IPS DF 6.9 (cell line): Measurements from ENCODE around the gene GLS.

Experiments used
- DNase-seq: peaks from one replicate; pipeline ENCODE4 v3.0.0-alpha.2; 2013; ENCODE audit warnings: low read depth, low spot score
- H3K27ac ChIP-seq: one replicate; pipeline ENCODE4 v1.5.1; 2013; ENCODE audit warnings: low read length, control low read depth
- H3K27me3 ChIP-seq: 2 replicates; pipeline ENCODE4 v1.6.1; 2013; ENCODE audit warnings: mild to moderate bottlenecking, low read length; ENCODE audit not compliant: control insufficient read depth, insufficient read depth
- H3K36me3 ChIP-seq: 2 replicates; pipeline ENCODE4 v1.6.1; 2013; ENCODE audit warnings: low read length; ENCODE audit not compliant: control insufficient read depth, insufficient read depth
- H3K4me1 ChIP-seq: 2 replicates; pipeline ENCODE4 v1.6.1; 2013; ENCODE audit warnings: low read length; ENCODE audit not compliant: control insufficient read depth, insufficient read depth
- H3K4me3 ChIP-seq: 2 replicates; pipeline ENCODE4 v1.5.1; 2013; ENCODE audit warnings: mild to moderate bottlenecking, low read length
- H3K9me3 ChIP-seq: 2 replicates; pipeline ENCODE4 v1.6.1; 2013; ENCODE audit warnings: low read length, inconsistent platforms; ENCODE audit not compliant: control insufficient read depth, insufficient read depth
- WGBS: extraction: QIAGEN DNeasy Blood & Tissue Kit; methylation state at CpG from one replicate; pipeline ENCODE4 v1.1.7; 2013; ENCODE audit warnings: mixed read lengths, missing lambda C conversion rate; ENCODE audit not compliant: insufficient read length, insufficient coverage; 5-methylcytosine and 5-hydroxymethylcytosine counted together

GLS gene

GRCh38 chr2:190978389-190979053, 97.9 kb downstream of the GLS start:
- Histone ChIP-seq H3K27ac (no peak overlapping the region), H3K9me3 (no peaks in the 10 kb centered on the region), H3K36me3 (peaks cover 31% of the 10 kb centered on the region; the same call in 1 of the 2 replicates), H3K4me1 (no peaks in the 10 kb centered on the region), H3K27me3 (no peaks in the 10 kb centered on the region), H3K4me3 (no peak overlapping the region)
- no CpG with 5 or more reads among the region's 17 CpGs for whole genome bisulfite sequencing
- no peak for DNase-seq

GRCh38 chr2:190979906-190980629, 99.4 kb downstream of the GLS start:
- WGBS = no CpG with 5 or more reads among the region's 14 CpGs
- H3K36me3 ChIP-seq = peaks cover 34% of the 10 kb centered on the region; the same call in 1 of the 2 replicates
- no peaks in the 10 kb centered on the region for H3K4me1 ChIP-seq
- no peaks in the 10 kb centered on the region for H3K9me3 ChIP-seq
- no peaks in the 10 kb centered on the region for H3K27me3 ChIP-seq
- no peak overlapping the region for H3K4me3 ChIP-seq
- no peak overlapping the region for H3K27ac ChIP-seq
- no peak for DNase-seq

DNA sequence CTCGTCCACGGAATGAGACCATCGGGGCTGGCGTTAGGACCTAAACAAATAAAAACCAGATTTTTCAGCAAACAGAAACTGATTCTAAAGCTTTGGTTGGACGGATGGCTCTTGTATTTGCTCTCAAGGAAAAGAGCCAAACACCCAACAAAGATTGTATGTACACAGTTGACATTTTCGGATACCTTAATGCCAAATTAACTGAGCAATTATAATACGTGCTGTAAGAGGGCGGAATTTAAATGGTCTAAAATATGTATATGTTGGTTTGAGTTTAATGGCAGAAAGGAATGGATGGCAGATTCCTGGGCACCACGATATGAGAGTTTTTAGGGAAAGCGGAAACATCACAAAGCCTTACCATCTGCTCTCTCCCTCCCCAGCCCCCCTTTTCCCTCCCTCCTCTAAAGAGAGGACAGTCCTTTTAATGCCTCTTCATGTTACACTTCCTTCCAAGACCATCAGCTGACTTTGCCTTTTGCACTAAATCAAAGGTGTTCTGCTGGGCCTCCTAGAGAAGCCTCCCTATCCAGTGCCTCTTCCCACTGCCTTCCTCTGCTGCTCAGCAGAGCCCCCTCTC, 100.1 kb downstream of the GLS start:
- H3K4me3 ChIP-seq = no peak overlapping the region
- no peaks in the 10 kb centered on the region for H3K9me3 ChIP-seq
- no peaks in the 10 kb centered on the region for H3K4me1 ChIP-seq
- WGBS = 100% methylated on average over 2 of the region's 10 CpGs
- H3K27ac ChIP-seq = no peak overlapping the region
- DNase-seq = no peak
- H3K36me3 ChIP-seq = peaks cover 35% of the 10 kb centered on the region; the same call in 1 of the 2 replicates
- H3K27me3 ChIP-seq = no peaks in the 10 kb centered on the region

DNA sequence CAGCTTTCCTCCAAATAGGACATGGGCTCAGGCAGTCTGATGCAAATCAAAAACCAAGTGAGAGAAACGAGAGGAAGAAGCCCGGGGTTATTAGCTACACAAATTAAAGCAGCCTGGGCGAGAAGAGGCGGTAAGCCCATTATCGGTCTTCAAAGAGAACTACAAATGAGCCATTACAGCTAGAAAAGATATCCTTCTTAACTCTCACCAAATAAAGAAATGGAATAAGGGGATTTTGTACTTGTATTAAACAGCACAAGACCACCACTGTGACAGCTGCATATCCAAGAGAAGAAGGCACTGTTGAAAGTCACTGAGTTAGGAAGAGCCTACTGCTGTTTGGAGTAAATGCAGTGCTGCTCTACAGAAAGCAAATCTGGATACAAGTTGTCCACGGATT, 100.7 kb downstream of the GLS start:
- no peaks in the 10 kb centered on the region for H3K4me1 ChIP-seq
- no CpG with 5 or more reads among the region's 6 CpGs for WGBS
- no peak overlapping the region for H3K27ac ChIP-seq
- no peaks in the 10 kb centered on the region for H3K9me3 ChIP-seq
- no peak for DNase-seq
- peaks cover 38% of the 10 kb centered on the region for H3K36me3 ChIP-seq
- no peak overlapping the region for H3K4me3 ChIP-seq
- H3K27me3 ChIP-seq = no peaks in the 10 kb centered on the region

- DNase-seq = no peak
- Histone ChIP-seq H3K4me3 (no peak overlapping the region), H3K4me1 (no peaks in the 10 kb centered on the region), H3K27ac (no peak overlapping the region), H3K27me3 (no peaks in the 10 kb centered on the region), H3K36me3 (peaks cover 38% of the 10 kb centered on the region), H3K9me3 (no peaks in the 10 kb centered on the region)
- WGBS = no CpG with 5 or more reads among the region's 1 CpG
These were observed 101.1 kb downstream of the GLS start for GRCh38 chr2:190981733-190982132.

- H3K36me3 ChIP-seq = peaks cover 37% of the 10 kb centered on the region
These were observed 101.8 kb downstream of the GLS start for GRCh38 chr2:190982262-190983034.

DNA sequence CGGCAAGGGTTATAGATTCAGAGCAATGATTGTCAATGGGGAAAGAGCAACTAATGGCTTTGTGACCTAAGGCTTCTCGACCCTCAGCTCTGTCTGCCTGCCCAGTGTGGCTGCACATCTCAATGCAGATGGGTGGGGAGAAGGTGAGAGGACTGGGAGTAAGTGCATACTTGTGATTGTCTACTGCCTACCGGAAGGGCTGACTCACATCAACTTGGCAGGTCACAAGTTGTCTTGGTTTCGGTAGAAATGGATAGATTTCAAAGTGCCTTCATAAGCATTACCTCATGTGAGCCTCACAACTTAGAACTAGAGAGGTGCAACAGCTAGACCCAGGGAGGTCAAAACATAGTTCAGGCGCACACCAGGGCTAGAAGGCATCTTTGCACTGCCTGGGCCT, 104.0 kb downstream of the GLS start:
- H3K27ac ChIP-seq = no peak overlapping the region
- no peaks in the 10 kb centered on the region for H3K4me1 ChIP-seq
- no peak overlapping the region for H3K4me3 ChIP-seq
- WGBS = no CpG with 5 or more reads among the region's 5 CpGs
- H3K27me3 ChIP-seq = no peaks in the 10 kb centered on the region
- H3K9me3 ChIP-seq = no peaks in the 10 kb centered on the region
- no peak for DNase-seq
- H3K36me3 ChIP-seq = peaks cover 35% of the 10 kb centered on the region

More at GRCh38 chr2:190982262-190983034, 101.8 kb downstream of the GLS start:
- no peak overlapping the region for H3K4me3 ChIP-seq
- no peak overlapping the region for H3K27ac ChIP-seq
- H3K27me3 ChIP-seq = no peaks in the 10 kb centered on the region
- no CpG with 5 or more reads among the region's 8 CpGs for WGBS
- H3K4me1 ChIP-seq = no peaks in the 10 kb centered on the region
- DNase-seq = no peak
- H3K9me3 ChIP-seq = no peaks in the 10 kb centered on the region

DNA sequence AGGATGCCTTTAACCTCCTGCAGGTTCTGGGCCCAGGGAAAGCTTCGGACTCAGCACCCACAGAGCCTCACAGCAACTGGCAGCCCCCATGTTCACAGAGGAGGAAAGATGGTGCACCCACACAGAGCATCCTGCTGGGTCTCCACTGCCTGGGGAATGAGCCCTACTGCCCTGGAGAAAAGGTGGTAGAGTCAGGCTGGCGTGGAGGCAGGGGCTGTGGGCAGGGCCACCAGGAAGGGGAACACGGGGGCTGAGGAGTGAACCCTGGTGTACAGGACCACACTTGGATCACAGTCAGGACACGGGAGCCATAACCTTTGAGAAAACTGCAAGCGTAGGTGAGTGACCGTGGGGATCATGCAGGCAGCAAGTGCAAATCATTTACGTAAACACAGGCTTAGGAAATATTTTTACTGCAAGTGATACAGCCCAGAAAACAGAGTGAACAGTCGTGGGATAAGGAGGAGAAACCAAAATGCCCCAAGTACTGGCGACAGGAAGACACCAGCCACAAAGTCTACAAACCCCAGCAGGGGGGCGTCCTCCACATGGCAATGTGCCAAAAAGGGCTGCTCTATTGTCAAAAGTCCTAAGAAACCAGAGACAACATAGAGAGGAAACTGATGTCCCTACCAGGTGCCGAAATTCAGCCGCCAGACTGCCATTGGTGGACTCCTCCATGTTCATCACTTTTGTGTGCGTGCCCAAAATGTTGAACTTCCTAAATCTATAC, 105.8 kb downstream of the GLS start:
- Histone ChIP-seq H3K27me3 (no peaks in the 10 kb centered on the region), H3K36me3 (peaks cover 34% of the 10 kb centered on the region), H3K4me3 (no peak overlapping the region), H3K27ac (no peak overlapping the region), H3K4me1 (no peaks in the 10 kb centered on the region), H3K9me3 (no peaks in the 10 kb centered on the region)
- DNase-seq = no peak
- no CpG with 5 or more reads among the region's 13 CpGs for WGBS

DNA sequence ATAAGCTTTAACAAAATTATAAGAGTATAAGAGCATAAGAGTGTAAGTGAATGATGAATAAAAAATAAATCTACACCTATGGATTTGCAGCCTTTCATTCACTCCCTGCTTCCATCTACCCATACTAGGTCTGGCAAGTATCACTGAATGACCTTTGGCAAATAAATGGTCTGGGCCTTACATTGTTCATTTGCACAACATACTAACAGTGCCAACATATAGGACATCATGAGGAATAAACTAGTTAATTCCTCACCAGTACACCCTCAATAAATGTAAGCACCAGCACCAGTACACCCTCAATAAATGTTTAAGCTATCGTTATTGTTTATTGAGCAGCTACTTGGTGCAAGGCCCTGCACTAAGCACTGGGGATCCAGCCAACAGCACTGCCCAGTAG, 106.5 kb downstream of the GLS start:
- WGBS = no CpG with 5 or more reads among the region's 1 CpG
- DNase-seq = no peak

DNA sequence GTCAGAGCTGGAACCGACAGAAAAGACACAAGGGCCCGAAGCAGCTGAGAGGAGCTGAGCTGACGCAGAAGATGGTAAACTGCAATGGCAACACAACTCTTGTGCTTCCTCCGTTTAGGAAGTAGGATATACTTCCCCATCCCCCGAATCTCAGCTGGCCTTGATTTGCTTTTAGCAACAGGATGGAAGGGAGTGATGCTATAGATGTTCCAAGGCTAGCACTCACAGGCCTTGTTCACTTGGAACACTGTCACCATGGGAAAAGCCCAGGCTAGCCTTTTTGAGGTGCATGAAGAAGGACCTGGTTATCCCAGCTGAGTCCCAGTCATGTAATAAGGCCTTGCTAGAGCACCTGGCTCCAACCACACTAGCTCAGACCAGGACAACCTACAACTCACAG, 107.3 kb downstream of the GLS start:
- no peaks in the 10 kb centered on the region for H3K4me1 ChIP-seq
- no peak for DNase-seq
- WGBS = no CpG with 5 or more reads among the region's 5 CpGs
- H3K4me3 ChIP-seq = no peak overlapping the region
- peaks cover 30% of the 10 kb centered on the region for H3K36me3 ChIP-seq
- no peak overlapping the region for H3K27ac ChIP-seq
- no peaks in the 10 kb centered on the region for H3K27me3 ChIP-seq
- no peaks in the 10 kb centered on the region for H3K9me3 ChIP-seq

More for the DNA sequence above, 106.5 kb downstream of the GLS start:
- H3K9me3 ChIP-seq = no peaks in the 10 kb centered on the region
- no peak overlapping the region for H3K4me3 ChIP-seq
- no peak overlapping the region for H3K27ac ChIP-seq
- H3K4me1 ChIP-seq = no peaks in the 10 kb centered on the region
- H3K36me3 ChIP-seq = peaks cover 34% of the 10 kb centered on the region
- H3K27me3 ChIP-seq = no peaks in the 10 kb centered on the region
